Fibroblast of the aortic adventitia (primary cell): Measurements from ENCODE around the gene NPAS2. TPM values are rescaled to one million over a fixed set of nuclear protein-coding genes. Genes with fewer than 3 reads are reported as not detected.
A peak's percentile ranks its signal among the peaks of the same experiment; 100 is the strongest.

Experiments used
- DNase-seq: peaks from one replicate; pipeline ENCODE4 v3.0.0-alpha.2; 2010; ENCODE audit warnings: low read depth
- H3K4me3 ChIP-seq: 2 replicates; pipeline ENCODE4 v1.5.1; 2011; ENCODE audit warnings: low read depth, mild to moderate bottlenecking, control low read depth, low read length, moderate library complexity
- CTCF ChIP-seq: IDR thresholded peaks from 2 replicates; pipeline ENCODE4 v1.5.1; 2011; ENCODE audit warnings: mild to moderate bottlenecking, low read length, control low read depth, inconsistent platforms; ENCODE audit not compliant: insufficient read depth
- total RNA-seq: library from RNA; depleted of rRNA; stranded (reverse); fragments of >200 nt; gene quantifications from 2 replicates; pipeline ENCODE4 v1.2.3, GENCODE V29; 2012; ENCODE audit warnings: low replicate concordance

NPAS2 gene
- total RNA-seq, 1 donor = 24.3 TPM

- TF ChIP-seq CTCF = no peak
- no peak for DNase-seq
- H3K4me3 ChIP-seq = no peak overlapping the region
These were observed 86.7 kb downstream of the NPAS2 start for GRCh38 chr2:100906679-100907078.

DNA sequence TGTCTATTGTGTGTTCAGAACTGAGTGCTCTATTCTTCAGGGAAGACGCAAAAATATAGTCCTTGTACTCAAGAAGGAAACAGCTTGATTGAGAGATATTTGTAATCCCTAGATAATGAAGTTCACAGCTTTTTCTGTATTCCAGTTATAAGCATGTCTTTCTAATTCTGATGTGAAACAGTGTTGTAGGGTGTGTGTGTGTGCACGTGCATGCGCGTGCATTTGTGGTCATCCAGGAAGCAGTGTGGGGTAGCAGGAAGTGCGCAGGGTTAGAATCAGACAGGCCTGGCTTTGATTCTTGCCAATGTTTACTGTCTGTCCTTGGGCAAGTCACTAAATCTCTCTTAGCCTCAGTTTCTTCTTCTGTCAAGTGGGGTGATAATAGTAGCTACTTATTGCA is 87.9 kb downstream of the NPAS2 start:
- no peak for TF ChIP-seq CTCF
- H3K4me3 ChIP-seq = no peak overlapping the region

DNA sequence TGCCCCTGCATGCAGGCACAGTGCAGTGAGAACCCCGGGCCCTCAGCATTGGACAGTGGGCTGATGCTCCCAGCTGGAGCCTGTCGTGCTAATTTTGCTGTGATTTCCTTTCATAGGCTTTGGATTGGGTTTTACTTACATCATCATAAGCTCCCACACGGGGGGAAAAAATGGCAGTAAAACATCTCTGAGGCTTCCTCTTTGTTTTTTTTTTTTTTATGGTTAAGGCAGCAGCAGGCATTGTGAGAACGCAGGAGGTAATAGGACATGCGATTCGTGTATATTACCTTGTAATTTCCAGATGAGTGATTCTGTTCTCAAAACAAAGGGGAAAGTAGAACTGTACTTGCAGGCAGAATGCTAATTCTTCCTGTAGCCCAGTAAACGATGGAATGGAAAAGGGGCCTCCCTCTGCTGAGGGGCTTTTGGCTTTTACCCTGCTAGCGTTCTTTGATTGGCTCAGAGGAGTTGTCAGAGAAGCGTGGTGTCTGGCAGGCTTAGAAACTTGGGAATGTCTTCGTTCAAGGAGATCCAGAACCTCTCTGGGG is 89.7 kb downstream of the NPAS2 start:
- no peak for DNase-seq
- TF ChIP-seq CTCF = no peak
- H3K4me3 ChIP-seq = no peak overlapping the region

More for the DNA sequence above, 87.9 kb downstream of the NPAS2 start:
- no peak for DNase-seq

- no peak for DNase-seq
- TF ChIP-seq CTCF = no peak
- no peak overlapping the region for H3K4me3 ChIP-seq
These were observed 90.2 kb downstream of the NPAS2 start for GRCh38 chr2:100910111-100910510.

GRCh38 chr2:100919316-100919715 is 99.4 kb downstream of the NPAS2 start:
- TF ChIP-seq CTCF = peak; percentile 45
- DNase-seq = no peak
- no peak overlapping the region for H3K4me3 ChIP-seq

DNA sequence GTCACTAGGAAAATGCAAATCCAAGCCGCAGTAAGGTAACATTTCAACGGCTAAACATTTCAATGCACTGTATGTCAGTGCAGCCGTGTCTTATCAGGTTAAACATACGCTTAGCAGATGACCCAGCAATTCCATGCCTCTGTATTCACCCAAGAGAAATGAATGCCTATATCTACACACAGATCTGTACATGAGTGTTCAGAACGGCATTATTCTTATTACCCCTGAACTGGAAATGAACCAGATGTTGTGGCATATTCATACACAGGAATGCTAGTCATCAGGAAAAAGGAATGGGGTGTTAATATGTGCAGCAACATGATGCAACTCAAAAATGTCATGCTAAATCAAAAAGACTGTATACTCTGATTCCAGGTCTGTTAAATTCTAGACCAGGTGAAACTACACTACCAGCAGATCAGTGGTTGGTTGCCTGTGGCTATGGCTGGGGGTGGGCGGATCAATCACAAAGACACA is 101.8 kb downstream of the NPAS2 start:
- no peak for TF ChIP-seq CTCF
- H3K4me3 ChIP-seq = no peak overlapping the region
- peak; percentile 67 for DNase-seq
